Uterus (tissue), 4 donors: ENCODE measurements around the gene PLD5. TPM values are rescaled to one million over a fixed set of nuclear protein-coding genes. Genes with fewer than 3 reads are reported as not detected.
"Not testable (repeated sequence)": the region's sequence is repeated elsewhere in the genome, so short reads cannot be mapped to it uniquely, and the experiment has no call there.

Experiments used
- DNase-seq, 2 donors: peaks; one replicate each; pipeline ENCODE4 v3.0.0-alpha.2; 2019 to 2020
- H3K27ac ChIP-seq, 2 donors: fragments of 200-600 bp; sonication (generic); 1 replicate in 1 of 2; 2 replicates in 1 of 2; pipeline ENCODE4 v1.5.1; 2016 to 2018
- H3K27me3 ChIP-seq, 2 donors: fragments of 200-600 bp; sonication (generic); one replicate each; pipeline ENCODE4 v1.5.1; 2018 to 2019; ENCODE audit warnings: control low read depth in 1 of 2
- H3K36me3 ChIP-seq, 2 donors: fragments of 200-600 bp; sonication (generic); one replicate each; pipeline ENCODE4 v1.5.1; 2019; ENCODE audit warnings: control low read depth in 1 of 2
- H3K4me1 ChIP-seq, 2 donors: fragments of 200-600 bp; sonication (generic); one replicate each; pipeline ENCODE4 v1.5.1; 2018 to 2019; ENCODE audit warnings: control low read depth in 1 of 2
- H3K4me3 ChIP-seq, 2 donors: fragments of 200-600 bp; sonication (generic); 1 replicate in 1 of 2; 2 replicates in 1 of 2; pipeline ENCODE4 v1.5.1; 2018 to 2019; ENCODE audit warnings: mild to moderate bottlenecking in 1 of 2
- H3K9me3 ChIP-seq, 2 donors: fragments of 200-600 bp; sonication (generic); one replicate each; pipeline ENCODE4 v1.5.1; 2019; ENCODE audit warnings: control low read depth in 1 of 2
- CTCF ChIP-seq, 4 experiments: fragments of 200-600 bp in 2 of 4; fragments of 450-650 bp in 2 of 4; sonication (generic) in 2 of 4; IDR thresholded peaks; one replicate each; pipeline ENCODE4 v1.5.1; 2016 to 2019; ENCODE audit warnings: antibody characterized with exemption in 4 of 4, mild to moderate bottlenecking in 2 of 4, moderate library complexity in 1 of 4
- POLR2A ChIP-seq, 2 donors: fragments of 450-650 bp; IDR thresholded peaks; one replicate each; pipeline ENCODE4 v1.6.1; 2016; ENCODE audit warnings: antibody characterized with exemption in 2 of 2, mild to moderate bottlenecking in 1 of 2, moderate library complexity in 1 of 2
- intact Hi-C: fragments of 100-400 bp; cut with DNase I; formaldehyde crosslinking; loops from one replicate; pipeline ENCODE4 v1.15.1; 2023; ENCODE audit warnings: low total_unique reads
- total RNA-seq, 4 donors: library from RNA; depleted of rRNA in 3 of 4; stranded (reverse); fragments of >200 nt in 3 of 4; gene quantifications; one replicate each; pipeline versions ENCODE4 v1.1.0 to v1.2.4, GENCODE V29; 2014 to 2023
- donor health status: DM: yes; HTN: yes; CAD: no.

Gene PLD5
- total RNA-seq, 4 donors from 2014 or later = 2.4 to 6.1 (median 5.2) TPM

- no peak overlapping the region for H3K27ac ChIP-seq
- no peaks in the 10 kb centered on the region for H3K27me3 ChIP-seq
- intact Hi-C loops = no loop called here
- H3K4me3 ChIP-seq = no peak overlapping the region
- no peaks in the 10 kb centered on the region for H3K9me3 ChIP-seq
- DNase-seq = no peak
- no peak for TF ChIP-seq POLR2A (IDR thresholded peaks at IDR 0.05)
- no peak for TF ChIP-seq CTCF (IDR thresholded peaks at IDR 0.05)
- H3K36me3 ChIP-seq = no peaks in the 10 kb centered on the region
- no peaks in the 10 kb centered on the region for H3K4me1 ChIP-seq
Observed at GRCh38 chr1:242065813-242066212, 458.7 kb downstream of the PLD5 start.

GRCh38 chr1:242062271-242062670, 462.2 kb downstream of the PLD5 start:
- Histone ChIP-seq H3K27ac (no peak overlapping the region), H3K4me1 (no peaks in the 10 kb centered on the region), H3K9me3 (no peaks in the 10 kb centered on the region), H3K4me3 (no peak overlapping the region), H3K27me3 (no peaks in the 10 kb centered on the region), H3K36me3 (no peaks in the 10 kb centered on the region)
- intact Hi-C loops = no loop called here
- no peak for TF ChIP-seq POLR2A (IDR thresholded peaks at IDR 0.05)
- TF ChIP-seq CTCF (IDR thresholded peaks at IDR 0.05) = no peak
- DNase-seq = no peak

GRCh38 chr1:242059976-242060375, 464.5 kb downstream of the PLD5 start:
- Histone ChIP-seq H3K27me3 (no peaks in the 10 kb centered on the region), H3K36me3 (no peaks in the 10 kb centered on the region), H3K4me3 (no peak overlapping the region), H3K4me1 (no peaks in the 10 kb centered on the region), H3K9me3 (no peaks in the 10 kb centered on the region), H3K27ac (no peak overlapping the region)
- TF ChIP-seq POLR2A (IDR thresholded peaks at IDR 0.05) = no peak
- no peak for TF ChIP-seq CTCF (IDR thresholded peaks at IDR 0.05)
- intact Hi-C loops = no loop called here
- no peak for DNase-seq

- H3K9me3 ChIP-seq, H3K4me1 ChIP-seq, H3K27ac ChIP-seq, H3K4me3 ChIP-seq, intact Hi-C loops, DNase-seq, H3K27me3 ChIP-seq, H3K36me3 ChIP-seq: not testable (repeated sequence)
Observed at GRCh38 chr1:242058582-242058981, 465.9 kb downstream of the PLD5 start.

GRCh38 chr1:242058181-242058580, 466.3 kb downstream of the PLD5 start:
- H3K27ac ChIP-seq, H3K9me3 ChIP-seq, H3K27me3 ChIP-seq, H3K4me3 ChIP-seq, DNase-seq, H3K36me3 ChIP-seq, H3K4me1 ChIP-seq, intact Hi-C loops: not testable (repeated sequence)

- Histone ChIP-seq H3K4me3 (no peak overlapping the region), H3K9me3 (no peaks in the 10 kb centered on the region), H3K27ac (no peak overlapping the region), H3K36me3 (no peaks in the 10 kb centered on the region), H3K27me3 (no peaks in the 10 kb centered on the region), H3K4me1 (no peaks in the 10 kb centered on the region)
- intact Hi-C loops = no loop called here
- no peak for TF ChIP-seq CTCF (IDR thresholded peaks at IDR 0.05)
- no peak for TF ChIP-seq POLR2A (IDR thresholded peaks at IDR 0.05)
- no peak for DNase-seq
Observed at GRCh38 chr1:242057745-242058115, 466.8 kb downstream of the PLD5 start.
